HL-60 (cell line): ENCODE data around the gene QRFPR.

Experiments
- DNase-seq, 2 experiments: peaks; one replicate each; pipeline ENCODE4 v3.0.0-alpha.2; 2010 to 2020; ENCODE audit warnings: low read depth in 1 of 2, low spot score in 1 of 2
- H3K27ac ChIP-seq: fragments of 250-450 bp; sonication (Bioruptor Pico); replicated peaks from 2 replicates; pipeline ENCODE4 v1.5.1; 2020; ENCODE audit warnings: mild to moderate bottlenecking, moderate library complexity
- H3K27me3 ChIP-seq: fragments of 250-450 bp; sonication (Bioruptor Pico); 2 replicates; pipeline ENCODE4 v1.5.1; 2021; ENCODE audit warnings: mild to moderate bottlenecking, moderate library complexity; ENCODE audit not compliant: insufficient read depth, poor library complexity, severe bottlenecking
- H3K4me3 ChIP-seq: replicated peaks from 2 replicates; pipeline ENCODE4 v1.5.1; 2011; ENCODE audit warnings: mild to moderate bottlenecking, control low read depth, low read length; ENCODE audit not compliant: insufficient read depth
- GABPA ChIP-seq: IDR thresholded peaks from 2 replicates; pipeline ENCODE4 v1.6.1; 2012; ENCODE audit warnings: low read depth
- POLR2AphosphoS5 ChIP-seq: IDR thresholded peaks from 2 replicates; pipeline ENCODE4 v1.6.1; 2012; ENCODE audit warnings: low read depth
- SPI1 ChIP-seq: IDR thresholded peaks from 2 replicates; pipeline ENCODE4 v1.6.1; 2012; ENCODE audit warnings: low read depth, mild to moderate bottlenecking, borderline replicate concordance
- TF ChIP-seq, protein P1 (sequence below): IDR thresholded peaks from 2 replicates; pipeline ENCODE4 v1.6.1; 2012; ENCODE audit warnings: low read depth; ENCODE audit not compliant: insufficient replicate concordance
- TF ChIP-seq, protein P2 (sequence below): IDR thresholded peaks from one replicate; pipeline ENCODE4 v1.5.1; 2011; ENCODE audit warnings: low read length, control low read depth, inconsistent platforms; ENCODE audit not compliant: insufficient read depth

The QRFPR gene

DNA sequence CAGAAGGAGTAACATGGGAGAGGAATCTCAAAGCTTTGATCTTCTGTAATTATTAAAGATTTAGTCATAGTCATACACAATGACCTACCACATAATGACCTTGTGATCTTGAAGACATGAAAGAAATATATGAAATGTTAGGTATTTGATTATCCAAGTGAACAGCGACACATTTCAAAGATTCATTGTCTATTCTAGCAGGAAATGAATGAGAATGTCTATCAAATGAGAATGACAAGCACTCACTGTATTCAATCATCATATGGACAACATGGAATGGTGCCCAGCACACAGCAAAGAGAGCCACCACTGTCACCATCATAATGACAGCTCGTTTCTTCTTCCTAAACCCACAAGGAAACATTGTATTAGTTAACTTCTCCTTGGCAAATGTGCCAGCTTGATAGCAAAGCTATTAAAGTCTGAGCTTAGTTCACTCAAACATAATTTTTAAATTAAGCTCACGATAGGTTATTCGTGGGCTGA is 50.6 kb downstream of the QRFPR start:
- H3K27ac ChIP-seq: no peak overlapping the region
- DNase-seq: no peak
- H3K27me3 ChIP-seq: peaks cover 3% of the 10 kb centered on the region
- no peak overlapping the region for H3K4me3 ChIP-seq
- TF ChIP-seq, protein P1, sequence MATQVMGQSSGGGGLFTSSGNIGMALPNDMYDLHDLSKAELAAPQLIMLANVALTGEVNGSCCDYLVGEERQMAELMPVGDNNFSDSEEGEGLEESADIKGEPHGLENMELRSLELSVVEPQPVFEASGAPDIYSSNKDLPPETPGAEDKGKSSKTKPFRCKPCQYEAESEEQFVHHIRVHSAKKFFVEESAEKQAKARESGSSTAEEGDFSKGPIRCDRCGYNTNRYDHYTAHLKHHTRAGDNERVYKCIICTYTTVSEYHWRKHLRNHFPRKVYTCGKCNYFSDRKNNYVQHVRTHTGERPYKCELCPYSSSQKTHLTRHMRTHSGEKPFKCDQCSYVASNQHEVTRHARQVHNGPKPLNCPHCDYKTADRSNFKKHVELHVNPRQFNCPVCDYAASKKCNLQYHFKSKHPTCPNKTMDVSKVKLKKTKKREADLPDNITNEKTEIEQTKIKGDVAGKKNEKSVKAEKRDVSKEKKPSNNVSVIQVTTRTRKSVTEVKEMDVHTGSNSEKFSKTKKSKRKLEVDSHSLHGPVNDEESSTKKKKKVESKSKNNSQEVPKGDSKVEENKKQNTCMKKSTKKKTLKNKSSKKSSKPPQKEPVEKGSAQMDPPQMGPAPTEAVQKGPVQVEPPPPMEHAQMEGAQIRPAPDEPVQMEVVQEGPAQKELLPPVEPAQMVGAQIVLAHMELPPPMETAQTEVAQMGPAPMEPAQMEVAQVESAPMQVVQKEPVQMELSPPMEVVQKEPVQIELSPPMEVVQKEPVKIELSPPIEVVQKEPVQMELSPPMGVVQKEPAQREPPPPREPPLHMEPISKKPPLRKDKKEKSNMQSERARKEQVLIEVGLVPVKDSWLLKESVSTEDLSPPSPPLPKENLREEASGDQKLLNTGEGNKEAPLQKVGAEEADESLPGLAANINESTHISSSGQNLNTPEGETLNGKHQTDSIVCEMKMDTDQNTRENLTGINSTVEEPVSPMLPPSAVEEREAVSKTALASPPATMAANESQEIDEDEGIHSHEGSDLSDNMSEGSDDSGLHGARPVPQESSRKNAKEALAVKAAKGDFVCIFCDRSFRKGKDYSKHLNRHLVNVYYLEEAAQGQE: no peak
- no peak for TF ChIP-seq SPI1
- no peak for TF ChIP-seq POLR2AphosphoS5
- TF ChIP-seq GABPA: no peak
- TF ChIP-seq, protein P2, sequence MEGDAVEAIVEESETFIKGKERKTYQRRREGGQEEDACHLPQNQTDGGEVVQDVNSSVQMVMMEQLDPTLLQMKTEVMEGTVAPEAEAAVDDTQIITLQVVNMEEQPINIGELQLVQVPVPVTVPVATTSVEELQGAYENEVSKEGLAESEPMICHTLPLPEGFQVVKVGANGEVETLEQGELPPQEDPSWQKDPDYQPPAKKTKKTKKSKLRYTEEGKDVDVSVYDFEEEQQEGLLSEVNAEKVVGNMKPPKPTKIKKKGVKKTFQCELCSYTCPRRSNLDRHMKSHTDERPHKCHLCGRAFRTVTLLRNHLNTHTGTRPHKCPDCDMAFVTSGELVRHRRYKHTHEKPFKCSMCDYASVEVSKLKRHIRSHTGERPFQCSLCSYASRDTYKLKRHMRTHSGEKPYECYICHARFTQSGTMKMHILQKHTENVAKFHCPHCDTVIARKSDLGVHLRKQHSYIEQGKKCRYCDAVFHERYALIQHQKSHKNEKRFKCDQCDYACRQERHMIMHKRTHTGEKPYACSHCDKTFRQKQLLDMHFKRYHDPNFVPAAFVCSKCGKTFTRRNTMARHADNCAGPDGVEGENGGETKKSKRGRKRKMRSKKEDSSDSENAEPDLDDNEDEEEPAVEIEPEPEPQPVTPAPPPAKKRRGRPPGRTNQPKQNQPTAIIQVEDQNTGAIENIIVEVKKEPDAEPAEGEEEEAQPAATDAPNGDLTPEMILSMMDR: no peak

DNA sequence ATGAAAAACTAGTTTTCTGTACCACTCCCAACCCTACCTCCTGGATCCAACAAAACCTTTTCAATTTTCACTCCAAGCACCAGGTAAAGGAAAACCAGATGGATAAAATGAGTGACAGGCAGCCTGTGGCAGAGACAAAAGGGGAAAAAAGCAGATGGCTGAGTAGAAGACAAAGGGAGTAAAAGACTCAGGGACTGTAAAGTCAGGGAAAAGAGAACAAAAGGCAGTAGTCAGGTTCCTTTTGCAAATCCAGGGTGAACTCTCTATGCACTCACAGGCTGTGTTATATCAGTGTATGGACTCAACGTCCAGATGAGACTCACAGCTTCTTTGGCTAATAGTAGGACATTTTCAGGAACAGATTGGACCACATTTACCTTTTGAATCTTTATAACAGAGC is 54.2 kb downstream of the QRFPR start:
- peaks cover 5% of the 10 kb centered on the region for H3K27me3 ChIP-seq
- no peak for TF ChIP-seq GABPA
- TF ChIP-seq, protein P2: no peak
- TF ChIP-seq, protein P1: no peak
- TF ChIP-seq SPI1: no peak
- no peak for TF ChIP-seq POLR2AphosphoS5
- H3K4me3 ChIP-seq: no peak overlapping the region
- no peak overlapping the region for H3K27ac ChIP-seq
- DNase-seq: no peak

DNA sequence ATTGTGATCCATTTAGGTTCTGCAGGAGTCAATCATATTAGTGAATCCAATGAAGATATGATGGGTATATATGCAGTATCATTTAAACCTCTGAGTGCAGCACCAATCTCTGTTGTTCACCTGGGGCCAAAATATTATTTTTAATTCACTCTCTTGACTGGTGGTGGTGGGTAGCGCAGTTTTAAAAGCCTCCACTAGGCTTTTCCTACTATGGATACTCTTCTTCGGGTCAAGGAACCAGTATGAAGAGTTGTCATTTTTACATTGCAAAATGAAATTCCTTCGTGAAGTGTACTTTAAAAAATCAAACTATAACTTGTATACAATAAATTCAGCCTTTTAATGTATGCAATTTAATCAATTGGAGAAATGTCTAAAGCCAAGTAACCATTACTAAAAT is 56.5 kb downstream of the QRFPR start:
- Histone ChIP-seq H3K27ac (no peak overlapping the region), H3K4me3 (no peak overlapping the region), H3K27me3 (peaks cover 5% of the 10 kb centered on the region)
- no peak for DNase-seq
- TF ChIP-seq SPI1 (no peak), POLR2AphosphoS5 (no peak), GABPA (no peak)
- TF ChIP-seq, protein P1: no peak
- TF ChIP-seq, protein P2: no peak
